Thyroid gland (tissue), 4 donors: ENCODE results near the gene NFAM1. TPM values are rescaled to one million over a fixed set of nuclear protein-coding genes. Genes with fewer than 3 reads are reported as not detected.

ENCODE experiments used
- DNase-seq, 2 donors: peaks; one replicate each; pipeline ENCODE4 v3.0.0-alpha.2; 2019
- H3K27ac ChIP-seq, 3 donors: fragments of 200-600 bp; sonication (generic); 1 replicate in 2 of 3; 2 replicates in 1 of 3; pipeline ENCODE4 v1.5.1; 2016 to 2019; ENCODE audit warnings: mild to moderate bottlenecking in 1 of 3, moderate library complexity in 1 of 3
- H3K27me3 ChIP-seq: fragments of 200-600 bp; sonication (generic); one replicate; pipeline ENCODE4 v1.5.1; 2019
- H3K36me3 ChIP-seq, 2 donors: fragments of 200-600 bp; sonication (generic); one replicate each; pipeline ENCODE4 v1.5.1; 2016 to 2019
- H3K4me1 ChIP-seq, 2 donors: fragments of 200-600 bp; sonication (generic); one replicate each; pipeline ENCODE4 v1.5.1; 2017 to 2019
- H3K4me3 ChIP-seq, 3 donors: fragments of 200-600 bp; sonication (generic); replicated peaks in 1 of 3; 1 replicate in 2 of 3; 2 replicates in 1 of 3; pipeline ENCODE4 v1.5.1; 2016; ENCODE audit warnings: mild to moderate bottlenecking in 1 of 3
- H3K9me3 ChIP-seq: fragments of 200-600 bp; sonication (generic); one replicate; pipeline ENCODE4 v1.5.1; 2017
- CTCF ChIP-seq, 6 experiments: fragments of 200-600 bp in 3 of 6; fragments of 450-650 bp in 3 of 6; sonication (generic) in 3 of 6; IDR thresholded peaks; one replicate each; pipeline ENCODE4 v1.5.1; 2016 to 2019; ENCODE audit warnings: antibody characterized with exemption in 6 of 6, mild to moderate bottlenecking in 2 of 6, inconsistent platforms in 1 of 6, moderate library complexity in 1 of 6
- POLR2A ChIP-seq, 2 donors: fragments of 450-650 bp; IDR thresholded peaks; one replicate each; pipeline ENCODE4 v1.6.1; 2017; ENCODE audit warnings: antibody characterized with exemption in 2 of 2, mild to moderate bottlenecking in 2 of 2, moderate library complexity in 1 of 2
- WGBS, 2 donors: methylation state at CpG; one replicate each; pipeline ENCODE4 v1.1.5; 2017; 5-methylcytosine and 5-hydroxymethylcytosine counted together
- intact Hi-C: fragments of 100-400 bp; cut with DNase I; formaldehyde crosslinking; loops from one replicate; pipeline ENCODE4 v1.15.1; 2023
- total RNA-seq, 4 donors: library from RNA; depleted of rRNA; stranded (reverse); fragments of >200 nt; gene quantifications; one replicate each; pipeline ENCODE4 v1.2.3, GENCODE V29; 2016

The NFAM1 gene
- total RNA-seq, 4 donors from 2014 or later: 0.89 to 1.4 (median 1.2) TPM

- no peak for TF ChIP-seq POLR2A (IDR thresholded peaks at IDR 0.05)
- no peak for TF ChIP-seq CTCF (IDR thresholded peaks at IDR 0.05)
- Histone ChIP-seq H3K9me3 (no peaks in the 10 kb centered on the region), H3K36me3 (no peaks in the 10 kb centered on the region), H3K4me1 (peaks cover 44 to 56% of the 10 kb centered on the region in 2 donors), H3K4me3 (no peak overlapping the region), H3K27me3 (no peaks in the 10 kb centered on the region), H3K27ac (peak overlapping the region; percentile 38 to 95 (median 83))
- DNase-seq: peak; percentile 38 to 61
- intact Hi-C loops: loop anchor here (10.0 kb wide), 1 partner anchor 67 kb away; no protein-coding TSS in a partner anchor
- 33 to 66% methylated on average over 8 to 9 of the region's 17 CpGs for WGBS, 2 donors
Measured at GRCh38 chr22:42431401-42432019, 693 bp downstream of the NFAM1 start.

- Histone ChIP-seq H3K4me1 (peaks cover 36 to 55% of the 10 kb centered on the region in 2 donors), H3K36me3 (no peaks in the 10 kb centered on the region), H3K27me3 (no peaks in the 10 kb centered on the region), H3K4me3 (no peak overlapping the region), H3K27ac (peak overlapping the region in 2 of 3 donors; percentile 30 to 95), H3K9me3 (no peaks in the 10 kb centered on the region)
- no peak for DNase-seq
- intact Hi-C loops: loop anchor here (10.0 kb wide), 1 partner anchor 66 kb away; no protein-coding TSS in a partner anchor
- TF ChIP-seq CTCF (IDR thresholded peaks at IDR 0.05) (no peak), POLR2A (IDR thresholded peaks at IDR 0.05) (no peak)
- 82 to 87% methylated on average over 9 of the region's 9 CpGs for WGBS, 2 donors
Measured at GRCh38 chr22:42430528-42431125, 1.6 kb downstream of the NFAM1 start.

DNA sequence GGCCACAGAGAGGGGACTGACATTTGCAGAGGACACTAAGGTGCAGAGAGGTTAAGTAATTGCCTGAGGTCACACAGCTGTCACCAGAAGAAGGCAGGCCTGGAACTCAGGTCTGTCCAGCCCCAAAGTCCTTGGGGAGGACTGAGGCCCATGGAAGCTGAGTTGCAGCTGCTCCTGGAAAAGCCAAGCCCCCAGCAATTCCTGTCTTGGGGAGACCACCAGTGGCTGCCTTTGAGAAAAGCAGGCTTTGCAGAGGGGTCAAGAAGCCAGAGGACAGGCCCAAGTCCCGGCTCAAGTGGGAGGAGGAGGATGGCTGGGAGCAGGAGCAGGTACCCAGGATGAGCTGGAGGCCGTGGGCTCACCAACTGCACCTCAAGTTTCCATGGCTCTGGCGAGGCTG, 3.4 kb downstream of the NFAM1 start:
- Histone ChIP-seq H3K27ac (no peak overlapping the region), H3K9me3 (no peaks in the 10 kb centered on the region), H3K4me1 (peaks cover 20 to 43% of the 10 kb centered on the region in 2 donors), H3K4me3 (no peak overlapping the region), H3K27me3 (no peaks in the 10 kb centered on the region), H3K36me3 (no peaks in the 10 kb centered on the region)
- 94% methylated on average over 2 to 3 of the region's 3 CpGs for WGBS, 2 donors
- TF ChIP-seq POLR2A (IDR thresholded peaks at IDR 0.05): no peak
- no peak for TF ChIP-seq CTCF (IDR thresholded peaks at IDR 0.05)
- intact Hi-C loops: no loop called here
- no peak for DNase-seq

DNA sequence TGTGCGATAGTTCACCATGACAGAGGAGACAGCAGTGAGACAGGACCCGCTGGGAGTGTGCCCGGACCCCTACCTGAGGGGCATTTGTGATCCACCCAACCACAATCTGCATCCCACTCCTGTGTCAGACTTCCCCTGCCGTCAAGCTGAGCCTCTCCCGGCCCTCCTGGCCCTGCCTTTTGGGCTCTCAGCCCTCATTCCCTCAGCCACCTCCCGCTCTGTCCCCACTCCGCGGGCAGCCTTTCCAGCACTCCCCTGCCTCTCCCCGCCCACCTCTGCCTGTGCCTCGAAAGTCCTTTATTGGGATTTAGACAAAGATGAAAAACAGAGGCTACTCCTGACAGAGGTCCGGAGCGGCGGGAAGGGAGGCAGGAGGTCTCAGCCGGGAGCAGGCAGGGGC, 4.2 kb downstream of the NFAM1 start:
- H3K4me3 ChIP-seq: no peak overlapping the region
- peaks cover 14 to 37% of the 10 kb centered on the region in 2 donors for H3K4me1 ChIP-seq
- no peak overlapping the region for H3K27ac ChIP-seq
- no peaks in the 10 kb centered on the region for H3K36me3 ChIP-seq
- no peak for TF ChIP-seq CTCF (IDR thresholded peaks at IDR 0.05)
- TF ChIP-seq POLR2A (IDR thresholded peaks at IDR 0.05): no peak
- 77 to 87% methylated on average over 14 of the region's 14 CpGs for WGBS, 2 donors
- no peaks in the 10 kb centered on the region for H3K27me3 ChIP-seq
- no peaks in the 10 kb centered on the region for H3K9me3 ChIP-seq
- no peak for DNase-seq
- intact Hi-C loops: no loop called here

GRCh38 chr22:42427167-42427566, 5.0 kb downstream of the NFAM1 start:
- Histone ChIP-seq H3K27ac (no peak overlapping the region), H3K9me3 (no peaks in the 10 kb centered on the region), H3K36me3 (no peaks in the 10 kb centered on the region), H3K27me3 (no peaks in the 10 kb centered on the region), H3K4me1 (peaks cover 9 to 28% of the 10 kb centered on the region in 2 donors), H3K4me3 (no peak overlapping the region)
- no peak for DNase-seq
- WGBS, 2 donors: 72 to 79% methylated on average over 9 of the region's 9 CpGs
- intact Hi-C loops: no loop called here
- TF ChIP-seq CTCF (IDR thresholded peaks at IDR 0.05) (no peak), POLR2A (IDR thresholded peaks at IDR 0.05) (no peak)
